ENCODE results near the gene NPFFR1. TPM values are rescaled to one million over a fixed set of nuclear protein-coding genes. Genes with fewer than 3 reads are reported as not detected.
"Not testable (repeated sequence)": the region's sequence is repeated elsewhere in the genome, so short reads cannot be mapped to it uniquely, and the experiment has no call there.

NPFFR1 gene
- total RNA-seq, 1 experiment from 2014 or later, result not detected

- no peak for DNase-seq (ENCODE audit: extremely low read depth, low read depth)
Observed at GRCh38 chr10:70265032-70265689, 18.6 kb downstream of the NPFFR1 start.

DNA sequence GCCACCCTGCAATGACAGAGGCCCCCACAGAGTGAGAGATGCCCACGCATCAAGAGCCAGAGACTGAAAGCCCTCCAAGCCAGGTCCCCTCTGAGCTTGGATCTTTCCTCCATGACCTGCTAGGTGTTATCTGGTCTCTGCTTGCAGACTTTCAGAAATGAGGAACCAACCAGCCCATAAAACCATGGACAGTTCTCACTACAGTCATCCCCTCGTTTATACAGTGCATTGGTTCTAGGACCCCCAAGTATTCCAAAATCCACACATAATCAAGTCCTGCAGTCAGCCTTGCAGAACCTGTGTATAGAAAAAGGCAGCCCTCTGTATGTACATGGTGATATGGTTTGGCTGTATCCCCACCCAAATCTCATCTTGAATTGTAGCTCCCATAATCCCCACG lies 23.1 kb downstream of the NPFFR1 start:
- no peak for DNase-seq (ENCODE audit: extremely low read depth, low read depth)

DNA sequence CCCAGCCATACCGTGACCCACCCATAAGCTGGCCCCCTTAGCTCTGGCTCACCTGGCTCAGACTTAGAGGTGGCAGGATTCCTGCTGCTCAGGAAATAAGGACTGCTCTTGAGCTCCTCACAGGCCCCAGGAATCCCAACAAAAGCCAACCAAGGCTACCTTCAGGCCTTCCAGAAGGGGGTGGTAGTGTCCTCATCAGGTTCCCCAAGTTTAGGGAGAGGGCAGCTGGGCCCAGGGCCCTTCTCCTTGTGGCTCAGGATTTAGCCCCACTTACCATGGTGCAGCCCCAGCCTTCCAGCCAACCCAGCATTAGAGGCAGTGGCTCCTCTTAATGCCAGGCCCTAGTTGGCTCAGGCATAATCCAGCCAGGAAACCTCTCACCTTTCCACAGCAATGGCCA lies 23.5 kb downstream of the NPFFR1 start:
- DNase-seq (ENCODE audit: extremely low read depth, low read depth), result no peak

- DNase-seq (ENCODE audit: extremely low read depth, low read depth), result no peak
Observed at GRCh38 chr10:70258216-70258615, 25.6 kb downstream of the NPFFR1 start.

GRCh38 chr10:70257816-70258215 lies 26.0 kb downstream of the NPFFR1 start:
- not testable (repeated sequence) for DNase-seq (ENCODE audit: extremely low read depth, low read depth)

DNA sequence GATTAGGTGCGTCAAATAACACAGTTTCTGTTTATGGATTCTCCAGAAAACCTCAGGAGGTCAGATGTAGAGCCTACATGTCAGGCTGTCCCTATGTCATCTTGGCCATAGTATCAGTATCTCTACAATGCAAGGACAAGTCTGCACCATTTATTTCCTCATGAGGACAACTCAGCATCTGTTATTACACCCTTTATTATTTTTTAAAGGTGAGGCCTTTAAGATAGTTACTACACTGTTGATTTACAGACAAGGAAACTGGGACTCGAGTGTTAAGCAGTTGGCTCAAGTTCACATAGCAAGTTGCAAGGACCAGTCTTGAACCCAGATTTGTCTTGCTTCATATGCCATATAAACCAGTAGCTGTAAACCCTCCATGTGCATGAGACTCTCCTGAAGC lies 27.3 kb downstream of the NPFFR1 start:
- no peak for DNase-seq (ENCODE audit: extremely low read depth, low read depth)

DNA sequence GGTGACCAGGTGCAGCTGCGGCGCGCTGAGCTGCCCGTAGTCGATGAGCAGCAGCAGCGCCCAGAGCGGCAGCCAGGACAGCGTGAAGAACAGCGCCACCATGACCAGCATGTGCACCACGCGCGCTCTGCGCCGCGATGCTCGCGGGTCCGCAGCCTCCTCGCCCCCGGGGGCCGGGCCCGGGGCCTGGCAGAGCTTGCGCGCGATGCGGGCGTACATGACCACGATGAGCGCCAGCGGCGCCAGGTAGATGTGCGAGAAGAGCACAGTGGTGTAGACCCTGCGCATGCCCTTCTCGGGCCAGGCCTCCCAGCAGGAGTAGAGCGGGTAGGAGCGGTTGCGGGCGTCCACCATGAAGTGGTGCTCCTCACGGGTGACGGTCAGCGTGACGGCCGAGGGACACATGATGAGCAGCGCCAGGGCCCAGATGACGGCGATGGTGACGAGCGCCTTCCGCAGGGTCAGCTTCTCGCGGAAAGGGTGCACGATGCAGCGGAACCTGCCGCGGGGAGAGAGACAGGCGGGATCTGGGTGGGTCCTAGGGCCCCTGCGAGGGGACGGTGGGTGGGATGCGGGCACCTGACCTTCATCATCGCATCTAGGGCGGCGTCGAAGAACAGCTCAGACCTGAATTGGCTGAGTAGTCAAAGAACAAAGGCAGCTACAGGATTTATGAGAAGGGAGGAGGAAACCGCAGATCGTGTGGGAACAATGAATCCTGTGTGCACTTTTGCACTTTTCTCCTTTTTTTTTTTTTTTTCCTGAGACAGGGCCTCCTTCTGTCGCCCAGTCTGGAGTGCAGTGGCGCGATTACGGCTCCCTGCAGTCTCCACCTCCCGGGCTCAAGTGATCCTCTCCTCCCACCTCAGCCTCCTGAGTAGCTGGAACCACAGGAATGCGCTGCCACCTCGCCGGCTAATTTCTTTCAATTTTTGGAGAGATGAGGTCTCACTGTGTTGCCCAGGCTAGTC lies 28.2 kb downstream of the NPFFR1 start:
- DNase-seq (ENCODE audit: extremely low read depth, low read depth), result no peak

GRCh38 chr10:70254778-70255328 lies 29.0 kb downstream of the NPFFR1 start:
- no peak for DNase-seq (ENCODE audit: extremely low read depth, low read depth)

DNA sequence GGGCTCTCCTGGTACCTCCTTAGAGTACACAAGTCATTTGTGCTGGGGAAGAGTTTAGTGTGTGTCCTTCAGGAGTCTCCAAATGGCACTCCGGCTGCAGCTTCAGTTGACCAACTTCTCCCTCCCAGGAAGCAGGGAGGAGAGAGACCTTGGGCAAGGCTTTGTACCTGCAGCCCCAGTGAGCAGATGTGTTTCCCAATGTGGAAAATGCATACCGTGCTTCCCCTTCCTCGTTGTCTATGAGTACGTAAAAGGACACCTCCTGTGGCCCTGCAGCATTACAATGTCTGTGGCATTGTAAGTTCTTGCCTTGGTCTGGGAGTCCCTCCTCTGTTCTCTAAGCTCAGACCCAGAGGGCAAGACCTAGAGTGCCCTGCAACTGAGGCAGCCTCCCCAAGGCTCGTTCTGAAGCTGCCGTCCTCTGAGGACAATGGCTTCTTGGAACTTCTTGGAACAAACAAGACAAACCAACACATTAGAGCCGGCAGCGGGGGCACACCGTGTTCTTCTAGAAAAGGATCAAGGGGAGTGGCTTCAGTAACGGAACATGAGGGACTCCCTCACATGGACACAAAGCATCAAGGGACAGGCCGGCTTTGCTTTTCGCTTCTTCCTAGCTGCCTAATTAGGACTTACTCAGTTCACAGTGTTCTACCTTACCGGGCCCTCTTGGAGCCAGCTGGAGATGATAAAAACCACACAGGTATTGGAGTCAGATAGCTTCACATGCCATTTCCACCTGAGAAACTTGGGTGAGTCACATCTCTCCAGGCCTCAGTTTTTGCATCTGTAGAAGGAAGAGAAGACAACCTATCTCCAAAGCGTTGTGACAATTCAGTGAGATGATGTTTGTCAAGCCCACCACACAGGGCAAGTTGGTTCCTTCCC lies 29.7 kb downstream of the NPFFR1 start:
- DNase-seq (ENCODE audit: extremely low read depth, low read depth), result no peak

DNA sequence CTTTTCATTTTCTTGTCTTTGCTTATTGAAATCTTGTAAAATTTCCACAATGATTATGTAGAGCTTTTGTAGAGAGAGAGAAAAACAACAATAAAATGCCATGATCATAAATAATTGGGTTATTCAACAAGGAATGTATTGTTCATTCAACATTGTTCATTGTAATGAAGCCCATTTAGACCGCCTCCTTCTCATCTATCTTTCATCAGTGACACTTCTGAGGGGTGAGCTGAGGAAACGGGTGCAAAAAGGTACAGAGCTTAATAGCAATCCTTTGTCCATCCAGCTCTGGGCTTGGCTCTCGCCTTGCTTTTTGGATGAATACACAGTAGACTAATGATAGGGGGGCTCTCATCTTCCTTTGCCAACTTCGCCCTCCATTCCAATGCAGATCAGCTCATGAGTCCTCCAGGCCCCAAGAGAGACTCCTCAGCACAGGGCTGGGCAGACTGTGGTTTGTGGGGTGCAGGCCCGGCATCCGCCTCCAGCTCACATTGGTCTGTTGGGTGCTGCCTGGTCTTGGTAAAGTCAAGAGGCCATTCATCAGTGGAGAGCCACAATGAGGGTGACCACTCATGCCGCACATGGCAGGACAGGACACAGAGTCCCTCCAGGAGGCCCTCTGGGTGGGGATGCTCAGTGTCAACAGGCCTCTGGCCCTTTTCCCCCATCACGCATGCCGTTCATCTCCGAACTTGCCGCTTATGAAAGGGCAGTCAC lies 32.7 kb downstream of the NPFFR1 start:
- DNase-seq (ENCODE audit: extremely low read depth, low read depth), result no peak

DNA sequence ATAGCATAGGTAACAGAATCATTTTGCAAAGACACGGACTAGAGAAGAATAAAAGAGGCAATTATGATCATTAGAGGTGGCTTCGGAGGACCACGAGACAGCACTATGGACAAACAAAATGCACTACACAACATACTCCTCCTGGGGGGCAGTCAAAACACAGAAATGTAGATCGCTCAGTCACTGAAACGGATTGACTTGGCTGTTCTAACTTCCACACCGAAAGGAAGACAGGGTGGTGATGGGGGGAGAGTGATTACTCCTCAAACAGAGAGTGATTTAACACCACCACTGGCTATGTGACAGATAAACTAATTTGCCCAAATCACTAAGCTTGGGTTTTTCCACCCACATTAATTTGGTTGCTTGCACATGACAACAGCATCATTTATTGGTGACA lies 36.4 kb downstream of the NPFFR1 start:
- no peak for DNase-seq (ENCODE audit: extremely low read depth, low read depth)

DNA sequence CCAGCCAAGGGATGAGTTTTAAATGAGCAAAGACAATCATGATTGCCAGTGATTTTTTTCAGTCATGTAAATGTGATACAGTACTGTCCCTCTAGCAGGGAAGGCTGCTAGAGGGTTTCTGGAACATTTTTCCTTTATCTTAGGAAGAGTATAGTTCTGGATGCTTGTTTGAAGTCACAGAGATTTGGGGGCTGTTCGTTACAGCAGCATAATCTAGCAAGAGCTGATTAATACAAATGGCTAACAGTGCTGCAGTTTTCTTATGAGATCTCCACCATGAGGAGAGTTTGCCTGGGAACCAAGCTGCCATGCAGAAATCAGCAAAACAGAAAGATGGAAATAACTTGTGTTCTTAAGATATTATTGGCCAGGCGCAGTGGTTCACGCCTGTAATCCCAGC lies 42.7 kb downstream of the NPFFR1 start:
- no peak for DNase-seq (ENCODE audit: extremely low read depth, low read depth)

- DNase-seq (ENCODE audit: extremely low read depth, low read depth), result not testable (repeated sequence)
Observed at GRCh38 chr10:70239986-70240385, 43.8 kb downstream of the NPFFR1 start.

DNA sequence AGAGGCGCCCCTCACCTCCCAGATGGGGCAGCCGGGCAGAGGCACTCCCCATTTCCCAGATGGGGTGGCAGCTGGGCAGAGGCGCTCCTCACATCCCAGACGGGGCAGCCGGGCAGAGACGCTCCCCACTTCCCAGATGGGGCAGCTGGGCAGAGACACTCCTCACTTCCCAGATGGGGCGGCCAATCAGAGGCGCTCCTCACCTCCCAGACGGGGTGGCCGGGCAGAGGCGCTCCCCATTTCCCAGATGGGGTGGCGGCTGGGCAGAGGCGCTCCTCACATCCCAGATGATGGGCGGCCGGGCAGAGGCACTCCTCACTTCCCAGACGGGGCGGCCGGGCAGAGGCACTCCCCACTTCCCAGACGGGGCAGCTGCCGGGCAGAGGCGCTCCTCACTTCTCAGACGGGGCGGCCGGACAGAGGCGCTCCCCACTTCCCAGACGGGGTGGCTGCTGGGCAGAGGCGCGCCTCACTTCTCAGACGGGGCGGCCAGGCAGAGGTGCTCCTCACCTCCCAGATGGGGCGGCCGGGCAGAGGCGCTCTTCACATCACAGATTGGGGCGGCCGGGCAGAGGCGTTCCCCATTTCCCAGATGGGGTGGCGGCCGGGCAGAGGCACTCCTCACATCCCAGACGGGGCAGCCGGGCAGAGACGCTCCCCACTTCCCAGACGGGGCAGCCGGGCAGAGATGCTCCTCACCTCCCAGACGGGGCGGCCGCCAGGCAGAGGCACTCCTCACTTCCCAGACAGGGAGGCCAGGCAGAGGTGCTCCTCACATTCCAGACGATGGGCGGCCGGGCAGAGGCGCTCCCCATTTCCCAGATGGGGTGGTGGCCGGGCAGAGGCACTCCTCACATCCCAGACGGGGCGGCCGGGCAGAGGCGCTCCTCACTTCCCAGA lies 44.5 kb downstream of the NPFFR1 start:
- DNase-seq (ENCODE audit: extremely low read depth, low read depth), result not testable (repeated sequence)

GRCh38 chr10:70237958-70238536 lies 45.8 kb downstream of the NPFFR1 start:
- DNase-seq (ENCODE audit: extremely low read depth, low read depth), result not testable (repeated sequence)

- no peak for DNase-seq (ENCODE audit: extremely low read depth, low read depth)
Observed at GRCh38 chr10:70234668-70235447, 48.9 kb downstream of the NPFFR1 start.

DNA sequence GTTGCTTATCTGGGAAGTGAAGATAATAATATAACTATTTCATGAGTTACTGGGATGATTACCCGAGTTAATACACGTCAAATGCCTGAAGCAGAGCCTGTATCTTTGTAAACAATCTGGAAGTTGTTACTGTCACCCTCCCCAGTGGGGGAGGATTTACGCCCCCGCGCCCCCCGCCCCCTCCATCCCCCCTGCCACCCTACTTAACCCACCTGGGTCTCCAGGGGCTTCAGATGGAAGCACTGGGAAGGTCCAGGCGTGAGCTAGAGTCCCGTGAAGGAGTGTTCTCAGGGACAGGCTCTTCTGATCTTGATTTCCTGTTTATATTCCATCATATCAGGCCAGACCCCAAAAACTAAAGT lies 49.9 kb downstream of the NPFFR1 start:
- no peak for DNase-seq (ENCODE audit: extremely low read depth, low read depth)

Data from NCI-H460 (cell line).